DMS153 (cell line): Measurements from ENCODE around the gene ATG9B.

Experiments used
- DNase-seq: peaks from one replicate; lab custom pipeline; 2025; lab: John Stamatoyannopoulos, UW

The ATG9B gene

GRCh38 chr7:150978126-150978789, 46.0 kb downstream of the ATG9B start, which contains the start of gene KCNH2:
TSS of gene KCNH2 (minus strand) at chr7:150978321. CDS start at chr7:150977913, 408 bp downstream.
- peak; percentile 74 for DNase-seq

DNA sequence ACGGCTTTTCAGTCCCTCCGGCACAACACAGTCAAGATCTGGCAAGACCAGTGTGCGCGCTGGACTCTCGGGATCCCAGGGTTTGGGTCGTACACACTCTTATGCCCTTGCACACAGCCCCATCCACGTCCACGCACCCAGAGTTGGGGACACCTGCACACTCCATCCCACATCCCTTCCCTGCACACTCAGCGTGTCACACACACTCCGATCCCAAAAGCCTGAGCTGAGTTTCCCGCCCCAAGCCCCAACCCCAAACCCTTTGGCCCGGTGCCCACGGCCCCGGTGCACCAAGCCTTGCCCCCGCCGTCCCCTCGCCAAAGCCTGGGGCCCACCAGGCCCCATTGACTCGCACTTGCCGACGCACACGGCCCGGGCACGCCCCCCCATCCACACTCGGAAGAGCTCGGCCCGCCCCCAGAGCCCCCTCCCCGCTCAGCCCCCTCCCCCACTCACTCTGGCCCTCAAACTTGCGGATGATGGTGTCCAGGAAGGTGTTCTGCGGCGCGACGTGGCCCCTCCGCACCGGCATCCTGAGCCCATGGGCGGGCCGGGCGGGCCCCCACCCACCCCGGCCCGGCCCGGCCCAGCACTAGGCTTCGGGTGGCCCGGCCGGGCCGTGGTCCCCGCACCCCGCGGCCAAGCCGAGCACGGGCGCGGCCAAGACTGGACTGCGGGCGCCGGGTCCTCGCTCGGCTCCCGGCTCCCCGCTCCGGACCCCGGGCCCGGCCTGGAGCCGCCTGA, 46.7 kb downstream of the ATG9B start:
- DNase-seq, result no peak

GRCh38 chr7:150976529-150977381, 47.5 kb downstream of the ATG9B start:
- peak; percentile 56 for DNase-seq

- no peak for DNase-seq
These were observed 48.6 kb downstream of the ATG9B start for GRCh38 chr7:150975536-150976319.

GRCh38 chr7:150974468-150975391, 49.6 kb downstream of the ATG9B start:
- DNase-seq, result peak; percentile 47

GRCh38 chr7:150973571-150974451, 50.5 kb downstream of the ATG9B start:
- peak; percentile 89 for DNase-seq

GRCh38 chr7:150972741-150973140, 51.6 kb downstream of the ATG9B start:
- no peak for DNase-seq

GRCh38 chr7:150972023-150972468, 52.2 kb downstream of the ATG9B start:
- no peak for DNase-seq

GRCh38 chr7:150971242-150972022, 52.9 kb downstream of the ATG9B start:
- DNase-seq, result peak; percentile 48

GRCh38 chr7:150970424-150970823, 53.9 kb downstream of the ATG9B start:
- no peak for DNase-seq

- peak; percentile 89 for DNase-seq
These were observed 54.8 kb downstream of the ATG9B start for GRCh38 chr7:150969475-150969874.

GRCh38 chr7:150968734-150969372, 55.4 kb downstream of the ATG9B start:
- DNase-seq, result peak; percentile 15

DNA sequence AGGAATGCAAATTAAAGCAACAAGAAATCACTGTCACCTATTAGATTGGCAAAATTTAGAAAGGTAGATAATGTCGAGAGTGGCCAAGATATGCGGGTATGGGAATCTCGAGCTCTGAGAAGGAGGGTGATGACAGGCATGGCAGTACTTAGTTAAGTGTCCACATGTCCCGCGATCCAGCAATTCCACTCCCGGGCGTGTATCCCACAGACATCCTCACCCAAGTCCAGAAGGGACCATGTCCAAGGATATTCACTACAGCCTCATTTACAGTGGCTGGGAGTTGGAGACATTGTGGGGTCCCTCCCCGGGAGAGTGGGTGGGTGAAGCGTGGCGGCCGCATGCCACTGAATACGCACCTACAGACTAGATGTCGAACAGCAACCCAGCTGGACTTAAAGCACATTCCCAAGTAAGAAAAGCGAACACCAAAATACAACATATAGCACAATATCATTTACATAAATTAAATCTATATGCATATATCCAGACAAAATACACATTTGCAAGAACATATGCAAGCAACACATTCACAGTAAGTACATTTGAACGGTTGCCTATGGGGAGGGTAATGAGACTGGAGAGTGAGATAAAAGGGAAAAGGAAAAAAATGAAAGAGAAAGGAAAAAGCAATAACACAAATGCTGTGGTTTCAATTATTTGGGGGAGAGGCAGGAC, 56.1 kb downstream of the ATG9B start:
- no peak for DNase-seq

DNA sequence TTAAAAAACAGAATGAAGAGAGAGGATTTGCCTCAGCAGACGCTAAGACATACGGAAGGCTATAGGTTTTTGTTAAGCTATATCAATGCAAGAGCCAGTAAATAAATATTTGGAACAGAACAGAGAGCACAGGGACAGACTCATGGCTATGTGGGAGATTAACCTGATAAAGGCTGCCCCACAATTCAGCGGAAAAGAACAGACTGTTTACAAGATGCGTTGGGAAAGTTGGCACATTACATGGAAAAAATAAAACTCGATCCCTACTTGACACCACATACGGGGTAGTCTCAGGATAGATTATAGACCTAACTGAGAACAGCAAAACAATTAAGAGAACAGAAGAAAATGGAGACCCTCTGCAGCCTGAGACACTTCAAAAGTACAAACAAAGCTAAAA, 56.9 kb downstream of the ATG9B start:
- DNase-seq, result no peak

- no peak for DNase-seq
These were observed 58.3 kb downstream of the ATG9B start for GRCh38 chr7:150966002-150966401.

DNA sequence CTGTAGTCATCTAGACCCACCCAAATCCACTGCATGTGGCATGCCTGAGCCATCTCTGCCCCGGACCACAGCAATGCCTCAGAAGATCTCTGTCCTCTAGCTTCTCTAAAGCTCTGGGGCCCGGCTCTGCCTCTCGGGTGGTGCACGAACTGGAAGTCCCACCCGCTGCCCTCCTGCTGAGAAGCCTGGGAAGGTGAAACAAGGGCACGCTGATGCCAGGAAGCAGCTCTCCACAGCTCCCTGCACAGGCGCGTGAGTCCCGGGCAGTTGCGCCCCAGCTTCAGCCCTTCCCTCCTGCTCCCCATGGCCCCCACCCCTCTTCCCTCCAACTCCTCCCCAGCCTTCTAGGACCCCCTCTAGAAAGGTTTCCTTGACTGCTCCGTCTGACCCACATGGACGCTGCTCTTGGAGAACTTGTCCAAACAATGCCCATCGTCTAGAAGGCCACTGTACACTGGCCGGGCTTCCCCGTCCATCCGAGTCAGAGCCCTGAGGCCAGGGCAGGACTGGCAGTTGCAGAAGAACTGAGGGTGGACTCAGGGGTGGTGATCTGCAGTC, 58.9 kb downstream of the ATG9B start:
- DNase-seq, result no peak
